Measurements from ENCODE around the gene ARID1B.

ARID1B gene

GRCh38 chr6:156971153-156971885 is 194.1 kb downstream of the ARID1B start:
- Histone ChIP-seq H3K27me3 (ENCODE audit: insufficient read depth, low read length) (no peaks in the 10 kb centered on the region), H3K9ac (ENCODE audit: low read depth, low read length) (no peak overlapping the region), H3K36me3 (ENCODE audit: insufficient read depth, low read length) (no peaks in the 10 kb centered on the region), H3K27ac (ENCODE audit: low read depth, low read length) (no peak overlapping the region), H3K4me3 (ENCODE audit: low read length) (no peak overlapping the region), H3K9me3 (ENCODE audit: insufficient read depth, low read depth, low read length) (no peaks in the 10 kb centered on the region), H3K4me1 (ENCODE audit: insufficient read depth, low read length) (peaks cover 57% of the 10 kb centered on the region)
- WGBS, result 88% methylated on average over 6 of the region's 7 CpGs

- Histone ChIP-seq H3K9ac (ENCODE audit: low read depth, low read length) (no peak overlapping the region), H3K27ac (ENCODE audit: low read depth, low read length) (no peak overlapping the region), H3K36me3 (ENCODE audit: insufficient read depth, low read length) (no peaks in the 10 kb centered on the region), H3K4me3 (ENCODE audit: low read length) (no peak overlapping the region), H3K9me3 (ENCODE audit: insufficient read depth, low read depth, low read length) (no peaks in the 10 kb centered on the region), H3K4me1 (ENCODE audit: insufficient read depth, low read length) (peaks cover 65% of the 10 kb centered on the region), H3K27me3 (ENCODE audit: insufficient read depth, low read length) (no peaks in the 10 kb centered on the region)
- WGBS, result 81% methylated on average over 3 of the region's 3 CpGs
Observed at GRCh38 chr6:156972145-156972544, 195.0 kb downstream of the ARID1B start.

GRCh38 chr6:156974830-156975261 is 197.7 kb downstream of the ARID1B start:
- Histone ChIP-seq H3K27me3 (ENCODE audit: insufficient read depth, low read length) (no peaks in the 10 kb centered on the region), H3K9ac (ENCODE audit: low read depth, low read length) (no peak overlapping the region), H3K36me3 (ENCODE audit: insufficient read depth, low read length) (no peaks in the 10 kb centered on the region), H3K4me1 (ENCODE audit: insufficient read depth, low read length) (peaks cover 64% of the 10 kb centered on the region), H3K4me3 (ENCODE audit: low read length) (no peak overlapping the region), H3K9me3 (ENCODE audit: insufficient read depth, low read depth, low read length) (no peaks in the 10 kb centered on the region), H3K27ac (ENCODE audit: low read depth, low read length) (no peak overlapping the region)
- 100% methylated on average over 1 of the region's 2 CpGs for WGBS

GRCh38 chr6:156975414-156975813 is 198.2 kb downstream of the ARID1B start:
- H3K9me3 ChIP-seq (ENCODE audit: insufficient read depth, low read depth, low read length), result no peaks in the 10 kb centered on the region
- 91% methylated on average over 3 of the region's 4 CpGs for WGBS
- no peaks in the 10 kb centered on the region for H3K36me3 ChIP-seq (ENCODE audit: insufficient read depth, low read length)
- H3K27me3 ChIP-seq (ENCODE audit: insufficient read depth, low read length), result no peaks in the 10 kb centered on the region
- no peak overlapping the region for H3K9ac ChIP-seq (ENCODE audit: low read depth, low read length)
- peaks cover 66% of the 10 kb centered on the region for H3K4me1 ChIP-seq (ENCODE audit: insufficient read depth, low read length)
- no peak overlapping the region for H3K27ac ChIP-seq (ENCODE audit: low read depth, low read length)
- H3K4me3 ChIP-seq (ENCODE audit: low read length), result no peak overlapping the region

GRCh38 chr6:156976216-156977127 is 199.3 kb downstream of the ARID1B start:
- no peaks in the 10 kb centered on the region for H3K9me3 ChIP-seq (ENCODE audit: insufficient read depth, low read depth, low read length)
- H3K36me3 ChIP-seq (ENCODE audit: insufficient read depth, low read length), result no peaks in the 10 kb centered on the region
- H3K27me3 ChIP-seq (ENCODE audit: insufficient read depth, low read length), result no peaks in the 10 kb centered on the region
- H3K4me1 ChIP-seq (ENCODE audit: insufficient read depth, low read length), result peaks cover 74% of the 10 kb centered on the region
- H3K4me3 ChIP-seq (ENCODE audit: low read length), result no peak overlapping the region
- H3K27ac ChIP-seq (ENCODE audit: low read depth, low read length), result peak overlapping the region; percentile 31; the same call in 1 of the 2 replicates
- peak overlapping the region; percentile 48 for H3K9ac ChIP-seq (ENCODE audit: low read depth, low read length)
- 75% methylated on average over 21 of the region's 21 CpGs for WGBS

GRCh38 chr6:156977527-156978291 is 200.5 kb downstream of the ARID1B start:
- Histone ChIP-seq H3K4me3 (ENCODE audit: low read length) (no peak overlapping the region), H3K9ac (ENCODE audit: low read depth, low read length) (peak overlapping the region; percentile 12; the same call in 1 of the 2 replicates), H3K36me3 (ENCODE audit: insufficient read depth, low read length) (no peaks in the 10 kb centered on the region), H3K4me1 (ENCODE audit: insufficient read depth, low read length) (peaks cover 69% of the 10 kb centered on the region), H3K27ac (ENCODE audit: low read depth, low read length) (0 out of 2 replicates have a peak overlapping the region, but pooled peaks have one; percentile 3), H3K27me3 (ENCODE audit: insufficient read depth, low read length) (no peaks in the 10 kb centered on the region), H3K9me3 (ENCODE audit: insufficient read depth, low read depth, low read length) (no peaks in the 10 kb centered on the region)
- WGBS, result 78% methylated on average over 8 of the region's 8 CpGs

- Histone ChIP-seq H3K36me3 (ENCODE audit: insufficient read depth, low read length) (no peaks in the 10 kb centered on the region), H3K4me1 (ENCODE audit: insufficient read depth, low read length) (peaks cover 66% of the 10 kb centered on the region), H3K9ac (ENCODE audit: low read depth, low read length) (no peak overlapping the region), H3K27me3 (ENCODE audit: insufficient read depth, low read length) (no peaks in the 10 kb centered on the region), H3K4me3 (ENCODE audit: low read length) (no peak overlapping the region), H3K27ac (ENCODE audit: low read depth, low read length) (no peak overlapping the region), H3K9me3 (ENCODE audit: insufficient read depth, low read depth, low read length) (no peaks in the 10 kb centered on the region)
- WGBS, result 97% methylated on average over 2 of the region's 2 CpGs
Observed at GRCh38 chr6:156978948-156979347, 201.8 kb downstream of the ARID1B start.

GRCh38 chr6:156980515-156980914 is 203.3 kb downstream of the ARID1B start:
- H3K9me3 ChIP-seq (ENCODE audit: insufficient read depth, low read depth, low read length), result no peaks in the 10 kb centered on the region
- no peaks in the 10 kb centered on the region for H3K27me3 ChIP-seq (ENCODE audit: insufficient read depth, low read length)
- no peak overlapping the region for H3K27ac ChIP-seq (ENCODE audit: low read depth, low read length)
- H3K4me3 ChIP-seq (ENCODE audit: low read length), result no peak overlapping the region
- WGBS, result 58% methylated on average over 10 of the region's 10 CpGs
- peaks cover 60% of the 10 kb centered on the region for H3K4me1 ChIP-seq (ENCODE audit: insufficient read depth, low read length)
- H3K9ac ChIP-seq (ENCODE audit: low read depth, low read length), result no peak overlapping the region
- H3K36me3 ChIP-seq (ENCODE audit: insufficient read depth, low read length), result no peaks in the 10 kb centered on the region

- no peak overlapping the region for H3K27ac ChIP-seq (ENCODE audit: low read depth, low read length)
Observed at GRCh38 chr6:156980948-156981347, 203.8 kb downstream of the ARID1B start.

GRCh38 chr6:156982168-156982567 is 205.0 kb downstream of the ARID1B start:
- peaks cover 53% of the 10 kb centered on the region for H3K4me1 ChIP-seq (ENCODE audit: insufficient read depth, low read length)
- H3K4me3 ChIP-seq (ENCODE audit: low read length), result no peak overlapping the region
- no peaks in the 10 kb centered on the region for H3K36me3 ChIP-seq (ENCODE audit: insufficient read depth, low read length)
- no peaks in the 10 kb centered on the region for H3K9me3 ChIP-seq (ENCODE audit: insufficient read depth, low read depth, low read length)
- no peak overlapping the region for H3K9ac ChIP-seq (ENCODE audit: low read depth, low read length)
- no peaks in the 10 kb centered on the region for H3K27me3 ChIP-seq (ENCODE audit: insufficient read depth, low read length)
- WGBS, result 93% methylated on average over 3 of the region's 3 CpGs
- no peak overlapping the region for H3K27ac ChIP-seq (ENCODE audit: low read depth, low read length)

More at GRCh38 chr6:156980948-156981347, 203.8 kb downstream of the ARID1B start:
- Histone ChIP-seq H3K27me3 (ENCODE audit: insufficient read depth, low read length) (no peaks in the 10 kb centered on the region), H3K4me1 (ENCODE audit: insufficient read depth, low read length) (peaks cover 60% of the 10 kb centered on the region), H3K9me3 (ENCODE audit: insufficient read depth, low read depth, low read length) (no peaks in the 10 kb centered on the region), H3K36me3 (ENCODE audit: insufficient read depth, low read length) (no peaks in the 10 kb centered on the region), H3K9ac (ENCODE audit: low read depth, low read length) (no peak overlapping the region), H3K4me3 (ENCODE audit: low read length) (no peak overlapping the region)
- 100% methylated on average over 2 of the region's 2 CpGs for WGBS

All from HUES64 (cell line).